T-helper 1 cell treated with Interleukin-12 subunit alpha and Interleukin-12 subunit beta and Interleukin-4 antibody, amounts not matched to agents 30 μg/mL and 1 μg/mL, for 36 hours (primary cell): ENCODE data around the gene RLN3.
"Not testable (repeated sequence)": the region's sequence is repeated elsewhere in the genome, so short reads cannot be mapped to it uniquely, and the experiment has no call there.

Experiments
- H3K27ac Mint-ChIP-seq: one replicate; pipeline ENCODE4 v1.8.0; 2021; ENCODE audit warnings: mild to moderate bottlenecking, mixed read lengths
- H3K27me3 Mint-ChIP-seq: one replicate; pipeline ENCODE4 v1.8.0; 2021; ENCODE audit warnings: low read depth, mixed read lengths
- H3K36me3 Mint-ChIP-seq: one replicate; pipeline ENCODE4 v1.8.0; 2021; ENCODE audit warnings: low read depth, mixed read lengths
- H3K4me1 Mint-ChIP-seq: one replicate; pipeline ENCODE4 v1.8.0; 2021; ENCODE audit warnings: low read depth, mixed read lengths
- H3K4me3 Mint-ChIP-seq: one replicate; pipeline ENCODE4 v1.8.0; 2021; ENCODE audit warnings: mild to moderate bottlenecking, moderate library complexity, mixed read lengths
- H3K9me3 Mint-ChIP-seq: one replicate; pipeline ENCODE4 v1.8.0; 2021; ENCODE audit warnings: mixed read lengths

The RLN3 gene

DNA sequence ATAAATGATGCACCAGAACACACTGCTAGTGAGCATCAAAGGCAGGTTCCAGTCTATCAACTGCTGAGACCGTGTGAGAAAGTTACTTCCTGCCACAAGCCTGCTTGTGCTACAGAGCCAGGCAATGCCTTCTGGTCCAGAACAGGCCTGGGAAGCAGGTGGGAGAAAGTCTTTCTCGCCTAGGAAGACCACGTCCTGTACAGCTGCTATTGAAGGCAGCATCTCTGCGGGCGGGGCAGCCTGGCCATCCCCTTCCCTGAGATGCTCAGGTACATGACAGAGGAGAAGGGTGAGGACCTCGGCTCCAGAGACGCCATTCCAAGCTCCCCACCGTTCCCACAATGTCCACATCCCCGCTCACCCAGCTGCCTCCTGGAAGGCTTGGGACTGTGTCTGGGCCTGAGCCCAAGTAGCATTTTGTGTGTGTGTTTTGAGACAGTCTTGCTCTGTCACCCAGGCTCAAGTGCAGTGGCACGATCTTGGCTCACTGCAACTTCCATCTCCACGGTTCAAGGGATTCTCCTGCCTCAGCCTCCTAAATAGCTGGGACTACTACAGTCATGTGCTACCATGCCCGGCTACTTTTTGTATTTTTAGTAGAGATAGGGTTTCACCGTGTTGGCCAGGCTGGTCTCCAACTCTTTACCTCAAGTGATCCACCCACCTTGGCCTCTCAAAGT, 25.2 kb upstream of the RLN3 start:
- Mint-ChIP-seq H3K27ac (peak overlapping the region; percentile 94), H3K4me3 (peak overlapping the region; percentile 38), H3K36me3 (peaks cover 11% of the 10 kb centered on the region), H3K9me3 (peaks cover 6% of the 10 kb centered on the region), H3K4me1 (peaks cover 43% of the 10 kb centered on the region), H3K27me3 (no peaks in the 10 kb centered on the region)

DNA sequence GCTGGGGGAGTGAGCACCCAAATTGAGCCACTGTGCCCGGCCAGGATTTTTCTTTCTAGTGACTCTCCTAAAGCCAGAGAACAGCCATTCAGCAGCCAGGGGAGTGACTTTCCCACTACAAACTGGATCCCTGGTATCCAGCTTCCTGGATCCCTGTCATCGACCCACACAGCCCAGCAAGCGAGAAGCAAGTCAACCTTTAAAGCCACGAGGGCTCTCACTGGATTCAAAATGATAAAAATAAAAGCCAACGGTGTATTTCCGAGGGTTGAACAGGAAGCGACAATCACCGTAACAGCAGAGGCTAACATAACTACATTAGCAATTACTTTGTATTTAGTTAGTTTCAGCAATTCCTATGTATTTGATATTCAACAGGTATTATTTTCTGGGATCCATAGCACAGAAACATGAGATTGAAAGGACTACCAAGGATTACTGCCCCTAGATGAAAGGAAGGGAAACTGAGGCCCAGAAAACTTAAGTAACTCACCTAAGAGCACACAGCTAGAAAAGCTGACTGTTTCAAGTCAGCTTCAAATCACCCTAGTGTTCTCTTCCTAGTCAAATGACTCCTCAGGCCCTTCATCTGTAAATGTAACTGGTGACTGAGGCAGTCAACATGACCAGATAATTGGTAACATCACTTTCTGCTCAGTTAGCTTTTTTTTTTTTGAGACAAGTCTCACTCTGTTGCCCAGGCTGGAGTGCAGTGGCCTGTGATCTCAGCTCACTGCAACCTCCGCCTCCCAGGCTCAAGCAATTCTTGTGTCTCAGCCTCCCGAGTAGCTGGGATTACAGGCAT, 24.5 kb upstream of the RLN3 start:
- peak overlapping the region; percentile 94 for H3K27ac Mint-ChIP-seq
- peaks cover 11% of the 10 kb centered on the region for H3K36me3 Mint-ChIP-seq
- H3K4me3 Mint-ChIP-seq = peak overlapping the region; percentile 38
- H3K9me3 Mint-ChIP-seq = peaks cover 6% of the 10 kb centered on the region
- H3K27me3 Mint-ChIP-seq = no peaks in the 10 kb centered on the region
- H3K4me1 Mint-ChIP-seq = peaks cover 43% of the 10 kb centered on the region

DNA sequence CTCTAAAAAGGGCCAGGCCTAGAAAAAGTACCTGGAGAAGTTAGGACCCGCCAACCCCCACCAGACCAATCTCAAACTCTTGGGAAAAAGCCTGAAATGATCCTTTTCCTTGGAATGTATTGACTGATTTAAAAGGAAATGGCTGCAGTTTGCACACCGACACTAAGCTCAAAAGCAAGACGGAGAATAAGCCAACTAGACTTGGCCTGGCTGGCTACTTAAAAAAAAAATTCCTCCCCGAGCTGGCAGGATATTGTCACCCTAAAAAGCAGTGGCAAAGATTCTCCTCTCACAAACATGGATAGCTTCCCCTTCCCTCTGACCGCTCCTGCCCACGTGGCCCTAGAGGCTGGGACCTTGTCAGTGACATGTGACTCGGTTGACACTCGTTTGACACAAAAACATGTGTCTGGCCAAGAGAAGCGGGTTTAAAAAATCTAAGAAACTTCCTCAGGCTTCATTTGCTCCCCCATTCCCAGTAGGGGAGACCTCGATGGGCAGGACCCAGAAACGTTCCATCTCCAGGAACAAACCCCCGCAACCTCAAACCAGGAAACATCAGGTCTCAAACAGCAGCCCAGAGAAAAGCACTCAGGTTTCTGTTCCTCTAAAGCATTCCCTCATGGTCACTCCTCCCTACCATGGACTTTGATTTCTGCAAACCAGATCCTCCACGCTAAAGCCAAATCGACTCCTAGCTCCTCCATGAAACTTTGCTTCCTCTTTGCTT, 23.2 kb upstream of the RLN3 start:
- Mint-ChIP-seq H3K27ac (peak overlapping the region; percentile 89), H3K9me3 (no peaks in the 10 kb centered on the region), H3K4me1 (peaks cover 43% of the 10 kb centered on the region), H3K27me3 (no peaks in the 10 kb centered on the region), H3K4me3 (peak overlapping the region; percentile 78), H3K36me3 (peaks cover 7% of the 10 kb centered on the region)

DNA sequence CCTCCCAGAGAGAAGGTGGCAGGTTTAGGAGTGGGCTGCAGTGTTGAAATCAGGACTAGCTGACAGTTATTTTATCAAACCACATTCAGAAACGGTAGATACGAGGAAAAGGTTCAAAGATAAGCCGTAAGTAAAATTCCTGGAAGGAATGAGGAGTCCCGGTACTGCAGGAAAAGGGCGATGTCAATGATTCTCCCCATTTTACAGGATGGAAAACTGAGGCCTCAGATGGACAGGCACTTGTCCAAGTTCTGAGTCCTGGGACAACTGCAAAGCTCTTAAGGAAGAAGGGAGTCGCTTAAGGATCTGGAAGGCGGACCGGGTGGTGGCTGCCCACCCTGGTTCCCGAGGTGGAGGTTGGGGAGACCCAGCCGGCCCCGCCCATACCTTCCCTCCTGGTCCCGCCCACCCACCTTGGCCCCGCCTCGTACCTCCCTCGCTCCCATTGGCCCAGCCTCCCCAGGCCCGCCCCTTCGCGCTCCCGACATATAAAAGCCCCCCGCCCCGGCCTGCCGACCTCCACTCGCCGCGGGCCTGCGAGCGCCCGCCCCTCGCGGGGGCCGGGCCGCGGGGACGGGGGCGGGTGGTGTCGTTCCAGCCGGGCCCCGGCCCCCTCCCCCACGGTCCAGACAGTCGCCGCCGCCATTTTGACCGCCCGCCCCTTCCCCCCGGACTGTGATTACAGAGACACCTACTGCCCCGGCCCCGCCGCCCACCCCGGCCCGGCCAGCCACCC, 22.4 kb upstream of the RLN3 start:
- H3K27ac Mint-ChIP-seq = peak overlapping the region; percentile 89
- H3K27me3 Mint-ChIP-seq = no peaks in the 10 kb centered on the region
- H3K36me3 Mint-ChIP-seq = peaks cover 3% of the 10 kb centered on the region
- H3K4me1 Mint-ChIP-seq = peaks cover 41% of the 10 kb centered on the region
- peak overlapping the region; percentile 97 for H3K4me3 Mint-ChIP-seq
- no peaks in the 10 kb centered on the region for H3K9me3 Mint-ChIP-seq

DNA sequence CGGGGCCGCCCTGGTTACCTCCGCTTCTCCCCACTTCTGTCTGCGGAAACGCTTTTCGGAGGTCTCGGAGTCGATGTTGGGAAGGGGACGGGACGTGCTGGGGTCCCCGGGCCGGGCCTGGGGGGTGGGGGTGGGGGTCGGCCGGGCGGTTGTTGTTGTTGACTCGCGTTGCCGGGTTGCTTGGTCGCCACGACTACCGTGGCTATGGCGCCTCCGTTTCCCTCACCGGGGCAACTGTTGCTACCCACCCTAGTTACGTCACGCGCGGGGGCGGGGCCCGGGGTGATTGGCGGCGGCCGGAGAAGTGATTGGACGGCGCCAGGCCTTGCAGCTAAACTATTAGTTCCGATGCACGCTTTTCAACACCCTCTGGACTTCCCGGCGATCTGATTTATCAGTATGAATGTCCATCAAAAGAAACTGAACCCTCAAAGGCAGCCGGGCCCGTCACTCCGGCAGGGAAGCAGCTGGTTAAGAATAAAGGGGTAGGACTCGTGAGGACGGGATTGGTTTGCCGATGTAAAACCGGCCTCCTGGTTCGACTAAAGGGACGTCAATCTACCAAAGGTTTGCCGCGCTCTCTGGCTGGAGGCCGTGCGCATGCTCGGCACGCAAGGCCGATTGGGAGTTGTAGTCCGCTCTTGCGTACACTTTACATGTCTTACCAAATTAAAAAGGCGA, 21.7 kb upstream of the RLN3 start, which contains the start of gene RFX1:
Gene RFX1 (minus strand): TSS at position 236 of the 681 bp plus-strand sequence. CDS start 12,477 bp downstream, outside the sequence.
- no peaks in the 10 kb centered on the region for H3K36me3 Mint-ChIP-seq
- peaks cover 35% of the 10 kb centered on the region for H3K4me1 Mint-ChIP-seq
- peak within 1 kb of the TSS; percentile 97 for H3K4me3 Mint-ChIP-seq
- no peaks in the 10 kb centered on the region for H3K27me3 Mint-ChIP-seq
- no peaks in the 10 kb centered on the region for H3K9me3 Mint-ChIP-seq
- H3K27ac Mint-ChIP-seq = peak within 1 kb of the TSS; percentile 100

DNA sequence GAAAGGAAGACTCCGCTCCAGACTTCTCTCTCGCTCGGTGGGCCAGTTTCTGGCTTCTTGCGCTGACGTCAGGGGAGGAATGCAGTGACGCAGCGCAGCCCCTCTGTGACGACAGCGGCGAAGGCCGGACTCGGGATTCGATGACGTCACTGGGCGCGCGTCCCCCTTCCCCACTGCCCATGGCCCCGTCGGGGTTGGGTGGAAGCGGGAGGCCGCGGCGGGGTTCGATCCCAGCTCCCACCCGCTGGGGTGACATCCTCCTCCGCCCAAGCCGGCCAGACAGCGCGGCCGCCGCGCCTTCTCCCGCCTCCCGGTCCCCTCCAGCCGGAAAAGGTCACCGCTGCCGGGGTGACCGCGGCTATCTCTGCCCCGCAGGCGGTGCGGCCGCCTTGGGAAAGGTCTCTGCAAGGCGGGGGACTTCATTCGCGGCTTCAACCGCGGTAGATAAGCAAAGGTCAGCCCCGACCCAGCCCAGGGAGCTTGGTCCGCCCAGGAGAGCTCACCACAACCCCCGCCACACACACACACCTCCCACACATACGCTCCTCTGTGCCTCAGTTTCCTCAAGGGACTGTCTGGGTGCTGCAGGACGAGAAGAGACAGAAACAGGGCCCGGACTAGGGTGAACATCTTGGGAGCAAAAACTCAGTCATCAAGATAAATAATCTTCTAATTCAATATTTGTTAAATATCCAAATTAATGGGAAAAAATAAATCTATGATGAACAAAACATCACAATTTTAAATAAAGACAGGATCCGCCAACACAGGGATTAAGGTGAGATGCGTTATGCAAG, 21.0 kb upstream of the RLN3 start:
- peaks cover 33% of the 10 kb centered on the region for H3K4me1 Mint-ChIP-seq
- H3K9me3 Mint-ChIP-seq = no peaks in the 10 kb centered on the region
- no peaks in the 10 kb centered on the region for H3K27me3 Mint-ChIP-seq
- H3K27ac Mint-ChIP-seq = peak overlapping the region; percentile 100
- peak overlapping the region; percentile 97 for H3K4me3 Mint-ChIP-seq
- H3K36me3 Mint-ChIP-seq = no peaks in the 10 kb centered on the region

DNA sequence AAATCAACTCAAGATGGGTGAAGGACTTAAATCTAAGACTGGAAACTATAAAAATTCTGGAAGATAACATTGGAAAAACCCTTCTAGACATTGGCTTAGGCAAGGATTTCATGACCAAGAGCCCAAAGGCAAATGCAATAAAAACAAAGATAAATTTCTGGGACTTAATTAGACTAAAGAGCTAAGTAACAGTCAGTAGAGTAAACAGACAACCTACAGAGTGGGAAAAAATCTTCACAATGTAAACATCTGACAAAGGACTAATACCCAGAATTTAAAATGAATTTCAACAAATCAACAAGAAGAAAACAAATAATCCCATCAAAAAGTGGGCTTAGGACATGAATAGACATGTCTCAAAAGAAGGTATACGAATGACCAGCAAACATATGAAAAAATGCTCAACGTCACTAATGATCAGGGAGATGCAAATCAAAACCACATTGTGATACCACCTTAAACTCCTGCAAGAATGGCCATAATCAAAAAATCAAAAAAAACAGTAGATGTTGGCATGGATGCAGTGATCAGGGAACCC, 15.5 kb upstream of the RLN3 start:
- Mint-ChIP-seq H3K4me3 (no peak overlapping the region), H3K27ac (no peak overlapping the region), H3K4me1 (peaks cover 3% of the 10 kb centered on the region), H3K36me3 (no peaks in the 10 kb centered on the region), H3K9me3 (no peaks in the 10 kb centered on the region), H3K27me3 (no peaks in the 10 kb centered on the region)

DNA sequence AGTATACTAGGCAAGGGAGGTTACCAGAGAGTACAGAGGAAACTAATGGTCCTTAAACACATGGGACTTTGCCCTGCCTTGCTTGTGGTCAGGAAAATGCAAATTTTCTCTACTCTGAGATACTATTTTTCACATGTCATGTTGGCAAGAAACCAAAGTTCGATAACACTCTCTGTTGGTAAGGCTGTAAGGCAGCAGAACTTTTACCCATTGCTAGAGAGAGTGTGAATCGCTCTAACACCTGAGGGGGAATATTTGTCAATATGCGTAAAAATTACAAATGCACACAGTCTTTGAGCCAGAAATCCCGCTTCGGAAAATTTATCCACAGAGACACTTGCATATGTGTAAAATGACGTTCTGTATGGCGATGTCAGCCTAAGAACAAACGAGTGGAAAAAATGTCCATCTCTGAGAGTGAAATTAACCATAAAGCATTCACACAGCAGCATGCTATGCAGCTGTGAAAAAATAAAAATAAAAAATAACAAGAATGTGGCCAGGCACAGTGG, 12.4 kb upstream of the RLN3 start:
- H3K27me3 Mint-ChIP-seq = no peaks in the 10 kb centered on the region
- peaks cover 5% of the 10 kb centered on the region for H3K4me1 Mint-ChIP-seq
- H3K9me3 Mint-ChIP-seq = no peaks in the 10 kb centered on the region
- H3K27ac Mint-ChIP-seq = no peak overlapping the region
- H3K4me3 Mint-ChIP-seq = no peak overlapping the region
- H3K36me3 Mint-ChIP-seq = no peaks in the 10 kb centered on the region

DNA sequence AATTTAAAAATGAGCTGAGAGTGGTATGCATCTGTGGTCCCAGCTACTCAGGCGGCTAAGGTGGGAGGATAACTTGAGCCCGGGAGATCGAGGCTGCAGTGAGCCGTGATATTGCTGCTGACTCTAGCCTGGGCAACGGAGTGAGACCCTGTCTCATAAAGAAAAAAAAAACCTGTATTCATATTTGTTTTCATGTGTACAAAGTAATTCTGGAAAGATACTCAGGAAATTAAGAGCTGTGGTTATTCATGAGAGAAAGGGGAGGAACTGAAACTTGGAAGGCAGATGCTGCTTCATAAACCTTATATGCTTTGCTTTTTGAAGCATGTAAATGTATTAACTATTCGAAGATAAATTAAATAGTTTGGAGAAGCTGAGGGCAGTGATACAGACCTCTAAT, 8.8 kb upstream of the RLN3 start:
- peaks cover 10% of the 10 kb centered on the region for H3K4me1 Mint-ChIP-seq
- H3K9me3 Mint-ChIP-seq = no peaks in the 10 kb centered on the region
- no peak overlapping the region for H3K27ac Mint-ChIP-seq
- H3K36me3 Mint-ChIP-seq = no peaks in the 10 kb centered on the region
- H3K27me3 Mint-ChIP-seq = no peaks in the 10 kb centered on the region
- H3K4me3 Mint-ChIP-seq = no peak overlapping the region

DNA sequence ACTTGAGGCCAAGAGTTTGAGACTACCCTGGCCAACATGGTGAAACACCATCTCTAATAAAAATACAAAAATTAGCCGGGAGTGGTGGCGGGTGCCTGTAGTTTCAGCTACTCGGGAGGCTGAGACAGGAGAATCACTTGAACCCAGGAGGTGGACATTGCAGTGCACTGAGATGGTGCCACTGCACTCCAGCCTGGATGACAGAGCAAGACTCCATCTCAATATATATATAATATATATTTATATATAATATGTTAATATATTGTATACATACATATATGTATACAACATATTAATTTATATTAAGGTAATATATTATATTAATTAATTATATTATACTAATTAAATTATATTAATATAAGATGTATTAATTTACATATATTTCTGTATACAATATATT, 8.2 kb upstream of the RLN3 start:
- not testable (repeated sequence) for H3K27ac Mint-ChIP-seq, H3K27me3 Mint-ChIP-seq, H3K9me3 Mint-ChIP-seq, H3K4me3 Mint-ChIP-seq, H3K36me3 Mint-ChIP-seq
- peaks cover 10% of the 10 kb centered on the region for H3K4me1 Mint-ChIP-seq

DNA sequence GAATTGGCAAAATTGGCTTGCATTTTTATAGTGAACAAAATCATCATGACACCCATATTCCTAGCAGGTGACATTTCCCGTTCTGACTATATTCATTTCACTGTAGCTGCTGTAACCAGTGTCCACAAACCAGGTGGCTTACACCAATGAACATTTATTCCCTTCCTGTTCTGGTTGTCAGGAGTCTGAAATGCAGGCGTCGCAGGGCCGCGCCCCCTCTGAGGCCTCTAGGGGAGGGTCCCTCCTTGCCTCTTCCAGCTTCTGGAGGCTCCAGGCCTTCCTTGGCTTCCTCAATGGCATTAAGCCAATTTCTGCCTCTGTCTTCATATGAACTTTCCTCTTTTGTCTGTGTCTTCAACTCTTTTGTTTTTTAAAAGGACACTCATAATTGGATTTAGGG, 6.5 kb upstream of the RLN3 start:
- no peak overlapping the region for H3K4me3 Mint-ChIP-seq
- H3K9me3 Mint-ChIP-seq = no peaks in the 10 kb centered on the region
- peaks cover 9% of the 10 kb centered on the region for H3K4me1 Mint-ChIP-seq

DNA sequence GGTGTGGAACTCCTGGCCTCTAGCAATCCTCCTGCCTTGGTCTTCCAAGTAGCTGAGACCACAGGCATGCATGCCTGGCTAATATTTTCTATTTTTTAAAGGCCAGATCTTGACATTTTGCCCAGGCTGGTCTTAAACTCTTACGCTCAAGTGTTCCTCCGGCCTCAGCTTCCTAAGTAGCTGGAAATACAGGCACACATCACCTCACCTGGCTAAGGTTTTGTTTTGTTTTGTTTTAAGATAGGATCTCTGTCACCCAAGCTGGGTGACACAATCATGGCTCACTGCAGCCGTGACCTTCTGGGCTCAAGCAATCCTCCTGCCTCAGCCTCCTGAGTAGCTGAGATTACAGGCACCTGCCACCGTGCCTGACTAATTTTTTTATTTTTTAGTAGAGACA, 5.5 kb upstream of the RLN3 start:
- no peaks in the 10 kb centered on the region for H3K27me3 Mint-ChIP-seq
- H3K4me3 Mint-ChIP-seq = no peak overlapping the region
- no peaks in the 10 kb centered on the region for H3K36me3 Mint-ChIP-seq
- no peaks in the 10 kb centered on the region for H3K9me3 Mint-ChIP-seq
- no peak overlapping the region for H3K27ac Mint-ChIP-seq
- peaks cover 9% of the 10 kb centered on the region for H3K4me1 Mint-ChIP-seq

More for the DNA sequence above, 6.5 kb upstream of the RLN3 start:
- H3K27ac Mint-ChIP-seq = peak overlapping the region; percentile 0
- H3K36me3 Mint-ChIP-seq = no peaks in the 10 kb centered on the region
- H3K27me3 Mint-ChIP-seq = no peaks in the 10 kb centered on the region
